ENCODE results near the gene PAQR7.

The PAQR7 gene

GRCh38 chr1:25871704-25872494 lies 3.6 kb downstream of the PAQR7 start:
- DNase-seq = no peak

- no peak for DNase-seq
Measured at GRCh38 chr1:25871086-25871703, 4.3 kb downstream of the PAQR7 start.

- DNase-seq = no peak
Measured at GRCh38 chr1:25870614-25871013, 4.9 kb downstream of the PAQR7 start.

DNA sequence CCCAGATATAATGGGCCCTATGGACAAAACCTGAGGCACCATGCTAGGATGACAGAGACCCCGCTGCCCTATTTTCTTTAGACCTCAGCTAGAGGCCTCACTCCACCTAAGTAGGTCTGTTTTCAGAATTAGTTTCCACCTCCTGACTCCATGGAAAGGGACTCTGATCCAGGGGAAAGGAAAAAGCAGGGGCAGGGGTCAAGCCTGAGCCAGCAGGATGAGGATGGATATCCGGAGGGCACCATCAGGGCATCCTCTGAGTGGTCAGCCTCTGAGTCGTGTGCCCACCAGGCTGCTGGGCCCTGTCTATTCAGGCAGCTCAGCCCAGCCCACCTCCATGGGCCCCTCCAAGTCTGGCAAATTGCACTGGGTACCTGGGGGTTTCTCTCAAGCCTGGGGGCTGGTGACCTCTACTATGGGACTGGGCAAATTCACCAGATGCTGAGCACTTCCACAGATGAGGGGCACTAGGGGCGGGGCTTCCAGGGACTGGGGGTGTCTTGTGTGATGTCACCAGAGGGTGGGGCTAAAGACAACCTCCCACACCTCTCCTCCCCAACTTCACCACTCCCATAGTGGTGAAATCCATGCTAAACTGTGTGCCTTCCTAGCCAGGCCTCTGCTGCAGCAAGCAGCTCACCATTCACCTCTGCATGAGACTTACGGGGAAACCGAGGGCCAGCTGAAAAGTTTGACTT lies 5.5 kb downstream of the PAQR7 start:
- no peak for DNase-seq

DNA sequence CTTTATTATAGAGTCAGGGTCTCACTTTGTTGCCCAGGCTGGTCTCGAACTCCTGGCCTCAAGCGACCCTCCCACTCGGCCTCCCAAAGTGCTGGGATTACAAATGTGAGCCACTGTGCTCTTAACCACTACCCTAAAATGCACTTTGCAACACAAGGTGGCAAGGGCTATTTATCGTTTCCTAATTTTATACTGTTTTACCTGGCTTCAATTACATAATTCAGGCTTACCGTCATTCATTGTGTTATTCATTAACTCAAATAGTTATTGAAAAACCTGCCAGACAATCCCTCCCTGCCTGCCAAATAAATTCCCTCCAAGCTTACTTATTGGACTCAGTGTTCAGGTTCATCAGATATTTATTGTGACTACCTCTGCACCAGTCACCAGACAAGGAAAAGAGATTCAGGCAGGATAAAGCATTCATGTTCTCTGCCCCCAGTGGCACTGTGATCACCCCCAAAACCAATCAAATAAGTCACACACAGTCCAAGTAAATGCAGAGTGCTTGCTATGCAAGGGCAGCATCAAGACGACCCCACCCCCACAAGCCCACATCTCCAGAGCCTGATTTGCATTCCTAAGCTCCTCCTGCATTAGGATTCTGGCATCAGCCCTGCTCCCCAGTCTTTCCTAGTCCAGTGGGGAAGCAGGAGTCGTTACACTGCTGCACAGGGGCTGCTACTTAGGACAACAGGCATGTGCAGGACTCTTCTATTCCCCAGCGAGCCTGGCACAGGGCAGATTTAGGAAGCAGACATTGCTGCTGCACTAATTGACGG lies 8.1 kb downstream of the PAQR7 start:
- DNase-seq = no peak

- no peak for DNase-seq
Measured at GRCh38 chr1:25866288-25866687, 9.2 kb downstream of the PAQR7 start.

DNA sequence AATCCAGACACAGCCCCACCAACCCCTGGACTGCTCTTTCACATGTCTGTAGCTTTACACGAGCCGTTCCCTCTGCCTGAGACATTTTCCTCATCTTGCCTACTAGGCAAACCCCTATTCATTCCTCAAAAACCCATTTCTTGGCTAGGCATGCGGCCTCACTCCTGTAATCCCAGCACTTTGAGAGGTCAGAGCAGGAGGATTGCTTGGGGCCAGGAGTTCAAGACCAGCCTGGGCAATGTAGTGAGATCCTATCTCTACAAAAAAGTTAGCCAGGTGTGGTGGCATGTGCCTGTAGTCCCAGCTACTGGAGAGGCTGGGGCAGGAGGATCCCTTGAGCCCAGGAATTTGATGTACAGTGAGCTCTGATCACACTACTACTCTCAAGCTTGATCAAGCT lies 11.1 kb downstream of the PAQR7 start:
- no peak for DNase-seq

DNA sequence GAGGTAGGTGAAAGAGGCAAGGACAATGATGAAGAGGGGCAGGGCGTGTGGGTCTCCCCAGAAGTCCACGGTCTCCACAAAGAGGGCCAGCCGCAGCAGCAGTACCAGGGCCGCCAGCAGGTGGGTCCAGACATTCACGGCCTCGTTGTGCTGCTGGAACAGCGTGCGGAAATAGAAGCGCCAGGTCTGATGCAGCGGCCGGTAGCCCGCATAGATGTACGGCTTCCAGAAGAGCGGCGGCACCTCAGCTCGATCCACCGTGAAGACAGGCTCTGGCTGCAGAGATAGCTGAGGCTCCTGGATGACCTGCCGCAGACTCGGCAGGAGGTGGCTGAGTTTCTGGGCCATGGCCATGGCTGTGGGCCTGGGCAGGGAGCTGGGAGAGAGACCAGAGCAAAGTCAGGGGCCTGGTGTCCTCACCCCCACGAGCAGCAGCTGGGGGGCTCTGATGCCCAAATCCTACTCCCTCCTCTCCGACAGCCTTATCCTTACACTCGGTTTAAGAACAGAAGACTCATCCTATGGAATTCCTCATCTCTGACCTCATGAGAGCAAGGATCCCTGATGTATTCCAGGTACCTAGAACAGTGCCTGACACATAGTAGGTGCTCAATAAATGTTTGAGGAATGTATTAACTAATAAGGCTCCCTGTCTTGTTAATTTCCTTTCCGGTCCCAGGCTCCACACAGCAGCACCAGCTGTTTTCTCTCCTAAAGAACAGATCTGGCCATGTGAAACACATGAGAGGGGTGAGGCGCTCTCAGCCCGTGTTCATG lies 11.8 kb downstream of the PAQR7 start:
- DNase-seq = no peak

DNA sequence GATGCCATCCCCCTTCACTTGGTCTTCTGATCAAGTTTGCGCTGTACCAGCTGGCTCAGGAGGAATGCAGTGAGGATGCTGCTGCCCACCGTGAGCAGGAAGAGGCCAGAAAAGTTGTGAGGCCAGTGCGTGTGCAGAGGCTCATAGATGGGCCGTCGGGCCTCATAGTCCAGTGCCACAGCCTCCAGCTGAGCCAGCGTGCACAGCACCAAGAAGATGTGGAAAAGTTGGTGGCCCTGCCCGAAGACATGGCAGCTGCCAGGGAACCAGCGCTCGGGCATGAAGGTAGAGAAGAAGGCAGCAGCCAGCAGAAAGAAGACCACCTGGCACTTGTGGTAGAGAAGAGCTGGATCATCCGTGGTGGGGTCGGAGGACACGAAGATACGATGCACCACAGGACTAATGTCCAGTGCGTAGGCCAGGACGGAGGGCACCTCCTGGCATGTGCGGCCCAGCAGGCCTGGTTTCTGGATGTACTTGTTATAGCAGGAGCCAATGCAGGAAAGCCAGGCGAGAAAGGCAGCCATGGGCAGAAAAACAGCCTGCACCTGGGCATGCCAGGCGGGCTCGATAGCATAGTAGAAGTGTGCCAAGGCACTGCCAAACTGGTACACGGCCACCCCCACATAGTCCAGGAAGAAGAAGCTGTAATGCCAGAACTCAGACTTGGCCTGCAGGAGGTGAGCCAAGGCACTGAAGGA lies 12.6 kb downstream of the PAQR7 start:
- no peak for DNase-seq

GRCh38 chr1:25861316-25862286 lies 13.9 kb downstream of the PAQR7 start:
- no peak for DNase-seq

GRCh38 chr1:25858906-25859789 lies 16.4 kb downstream of the PAQR7 start, which contains the start of gene AUNIP:
Gene AUNIP, minus strand, starts transcription at chr1:25859457. Its CDS starts 100 bp downstream, at chr1:25859357.
- DNase-seq = peak; percentile 77

DNA sequence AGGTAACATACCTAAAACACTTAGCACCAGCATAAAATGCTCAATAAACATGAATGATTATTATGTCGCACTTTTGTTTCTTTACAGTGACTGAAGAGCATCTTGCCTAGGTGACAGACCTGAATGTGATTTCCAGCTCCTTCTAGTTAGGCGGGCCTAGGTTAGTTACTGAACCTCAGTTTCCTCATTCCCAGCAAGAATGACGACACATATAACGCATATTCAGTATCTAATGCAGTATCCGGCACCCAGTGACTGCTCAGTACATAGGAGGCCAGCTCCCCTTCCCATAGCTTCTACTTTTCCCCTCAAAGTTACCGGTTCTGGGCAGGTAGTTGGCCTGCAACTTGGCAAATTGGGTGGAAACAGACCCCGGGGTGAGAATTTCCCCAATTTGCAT lies 17.0 kb downstream of the PAQR7 start:
- DNase-seq = no peak

GRCh38 chr1:25856856-25857255 lies 18.7 kb downstream of the PAQR7 start:
- no peak for DNase-seq

DNA sequence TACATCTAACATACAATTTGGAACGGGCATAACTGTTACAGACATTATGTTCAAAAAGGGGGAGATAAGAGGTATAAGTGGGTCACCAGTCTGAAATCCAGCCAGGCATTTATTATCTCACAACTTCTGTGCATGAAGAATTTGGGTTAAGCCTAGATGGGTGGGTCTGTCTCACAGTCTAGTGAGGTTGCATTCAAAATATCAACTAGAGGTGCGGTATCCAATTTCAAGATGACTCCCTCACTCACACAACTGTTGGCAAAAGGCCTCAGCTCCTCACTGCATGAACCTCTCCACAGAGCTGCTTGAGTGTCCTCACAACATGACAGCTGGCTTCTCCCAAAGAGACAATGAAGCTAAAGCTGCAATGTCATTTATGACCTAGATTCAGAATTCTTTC lies 21.0 kb downstream of the PAQR7 start:
- no peak for DNase-seq

DNA sequence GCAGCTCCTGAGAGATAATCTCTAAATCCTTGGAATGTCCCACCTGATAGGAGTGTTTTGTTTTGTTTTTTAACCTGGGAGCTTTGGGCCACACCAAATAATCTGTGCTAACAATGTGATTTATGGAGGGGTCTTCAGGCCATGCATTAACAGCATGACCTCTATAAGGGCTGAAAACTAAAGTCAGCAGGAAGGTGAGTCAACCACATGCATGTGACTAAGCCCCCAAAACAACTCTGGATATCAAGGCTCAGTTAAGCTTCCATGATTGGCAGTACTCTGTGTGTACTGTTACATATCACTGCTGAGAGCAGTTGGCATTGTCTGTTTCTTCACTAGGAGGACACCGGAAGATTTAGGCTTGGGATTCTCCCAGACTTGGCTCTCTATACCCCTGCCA lies 27.0 kb downstream of the PAQR7 start:
- no peak for DNase-seq

- no peak for DNase-seq
Measured at GRCh38 chr1:25847929-25848328, 27.6 kb downstream of the PAQR7 start.

- no peak for DNase-seq
Measured at GRCh38 chr1:25845664-25846063, 29.8 kb downstream of the PAQR7 start.

- no peak for DNase-seq
Measured at GRCh38 chr1:25844536-25845337, 30.8 kb downstream of the PAQR7 start.

- DNase-seq = no peak
Measured at GRCh38 chr1:25843483-25843882, 32.0 kb downstream of the PAQR7 start.
